NOMO-1 treated with DMSO at 0.1 percent for 48 hours (cell line): ENCODE measurements around the gene ESPL1.

ENCODE experiments used
- DNase-seq: peaks from one replicate; lab custom pipeline; 2025; ENCODE audit not compliant: unreplicated experiment; lab: John Stamatoyannopoulos, UW

The ESPL1 gene

GRCh38 chr12:53333845-53334244 lies 65.7 kb downstream of the ESPL1 start:
- DNase-seq = no peak

GRCh38 chr12:53334822-53335221 lies 66.7 kb downstream of the ESPL1 start:
- DNase-seq = no peak

DNA sequence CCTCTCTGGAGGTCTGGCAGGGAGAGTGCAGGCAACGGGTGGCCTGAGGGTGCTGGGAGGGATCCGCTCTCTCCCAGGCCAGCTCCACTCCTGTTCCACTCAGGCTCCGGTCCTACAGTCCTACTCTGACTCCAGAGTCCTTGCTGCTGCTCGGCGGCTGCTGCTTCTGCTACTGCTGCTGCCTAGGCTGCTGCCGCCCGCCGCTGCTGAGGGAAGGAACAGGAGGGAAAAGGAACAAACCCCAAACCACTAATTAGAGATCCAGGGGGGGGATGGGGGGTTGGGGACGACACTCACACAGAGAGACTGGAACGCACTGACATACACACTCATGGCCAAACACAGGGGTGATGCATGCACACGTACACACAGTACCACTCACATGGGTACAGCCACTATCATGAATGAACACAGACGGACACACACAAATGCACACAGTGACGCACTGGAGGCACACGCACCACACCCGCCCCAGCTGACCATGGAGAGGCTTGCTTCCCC lies 68.1 kb downstream of the ESPL1 start, which contains the start of gene SP7:
Gene SP7 (minus strand): TSS at position 174 of the 501 bp plus-strand sequence. CDS start 708 bp downstream, outside the sequence.
- peak; percentile 56 for DNase-seq

- DNase-seq = no peak
Measured at GRCh38 chr12:53338017-53338416, 69.9 kb downstream of the ESPL1 start.

DNA sequence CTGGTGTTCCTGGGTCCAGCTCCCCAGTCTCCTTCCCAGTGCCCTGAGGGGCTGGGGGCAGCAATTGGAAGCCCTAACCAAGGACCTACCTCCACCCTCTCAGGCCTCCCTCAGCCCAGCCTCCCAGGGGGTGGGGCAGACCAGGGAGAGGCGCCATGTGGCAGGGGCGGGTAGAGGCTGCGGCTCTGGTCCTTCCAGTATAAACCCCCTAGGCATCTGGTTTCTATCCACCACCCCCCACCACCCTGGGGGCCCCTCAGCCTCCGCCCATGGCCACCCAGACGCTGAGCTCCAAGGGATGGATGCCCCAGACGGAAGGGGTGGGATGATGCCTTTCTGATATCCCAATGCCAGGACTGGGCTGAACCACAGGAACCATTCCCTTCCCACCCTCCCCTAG lies 70.8 kb downstream of the ESPL1 start:
- no peak for DNase-seq

GRCh38 chr12:53340398-53340797 lies 72.3 kb downstream of the ESPL1 start:
- DNase-seq = no peak
